Sigmoid colon (tissue), 4 donors: ENCODE measurements around the gene BNIPL.

ENCODE experiments used
- CTCF ChIP-seq, 4 experiments: fragments of 450-650 bp in 3 of 4; fragments of 200-600 bp in 1 of 4; IDR thresholded peaks; one replicate each; pipeline ENCODE4 v1.5.1; 2016 to 2019; ENCODE audit warnings: antibody characterized with exemption in 4 of 4, mild to moderate bottlenecking in 3 of 4, moderate library complexity in 2 of 4
- EP300 ChIP-seq, 4 donors: sonication (generic); formaldehyde crosslinking; IDR thresholded peaks; one replicate each; pipeline ENCODE4 v1.6.1; 2017; ENCODE audit warnings: antibody characterized with exemption in 4 of 4
- POLR2A ChIP-seq, 2 donors: fragments of 450-650 bp; IDR thresholded peaks; one replicate each; pipeline ENCODE4 v1.6.1; 2016; ENCODE audit warnings: antibody characterized with exemption in 2 of 2, mild to moderate bottlenecking in 2 of 2, moderate library complexity in 2 of 2
- POLR2AphosphoS5 ChIP-seq, 4 donors: sonication (generic); formaldehyde crosslinking; IDR thresholded peaks; one replicate each; pipeline ENCODE4 v1.6.1; 2017; ENCODE audit warnings: antibody characterized with exemption in 4 of 4

- TF ChIP-seq CTCF (IDR thresholded peaks at IDR 0.05): no peak
- TF ChIP-seq POLR2A (IDR thresholded peaks at IDR 0.05): no peak
- TF ChIP-seq POLR2AphosphoS5 (IDR thresholded peaks at IDR 0.05): no peak
- TF ChIP-seq EP300 (IDR thresholded peaks at IDR 0.05): no peak
These were observed 9.9 kb upstream of the BNIPL start for GRCh38 chr1:151026460-151026859.
